GM23338 (cell line): ENCODE data around the gene AP1G1. TPM values are rescaled to one million over a fixed set of nuclear protein-coding genes. Genes with fewer than 3 reads are reported as not detected.

Experiments
- ATAC-seq: fragments of 200-7000 bp; cut with Tn5 transposase; 3 replicates; pipeline ENCODE4 v1.9.1; 2020
- DNase-seq: peaks from one replicate; pipeline ENCODE4 v3.0.0-alpha.2; 2015; ENCODE audit warnings: low spot score
- H2AFZ ChIP-seq: fragments of 200-600 bp; sonication (generic); 2 replicates; pipeline ENCODE4 v1.8.0; 2016; ENCODE audit warnings: antibody characterized with exemption, mild to moderate bottlenecking, moderate library complexity
- H3F3A ChIP-seq: fragments of 200-600 bp; sonication (generic); replicated peaks from 2 replicates; pipeline ENCODE4 v1.8.0; 2017; ENCODE audit warnings: antibody characterized with exemption, mixed run types, low read depth
- H3K27ac ChIP-seq: fragments of 200-600 bp; sonication (generic); 2 replicates; pipeline ENCODE4 v1.6.1; 2016; ENCODE audit warnings: low read depth
- H3K27me3 ChIP-seq: fragments of 200-600 bp; sonication (generic); 2 replicates; pipeline ENCODE4 v1.8.0; 2016; ENCODE audit warnings: mild to moderate bottlenecking, mixed run types, moderate library complexity; ENCODE audit not compliant: insufficient read depth
- H3K36me3 ChIP-seq: fragments of 200-600 bp; sonication (generic); 2 replicates; pipeline ENCODE4 v1.8.0; 2016; ENCODE audit warnings: mild to moderate bottlenecking; ENCODE audit not compliant: insufficient read depth
- H3K4me1 ChIP-seq: fragments of 200-600 bp; sonication (generic); 2 replicates; pipeline ENCODE4 v1.8.0; 2016; ENCODE audit warnings: mild to moderate bottlenecking, moderate library complexity; ENCODE audit not compliant: insufficient read depth
- H3K4me2 ChIP-seq: fragments of 200-600 bp; sonication (generic); 2 replicates; pipeline ENCODE4 v1.7.1; 2017; ENCODE audit warnings: mixed run types
- H3K4me3 ChIP-seq: fragments of 200-600 bp; sonication (generic); 2 replicates; pipeline ENCODE4 v1.6.1; 2016; ENCODE audit warnings: mixed run types
- H3K79me2 ChIP-seq: fragments of 200-600 bp; sonication (generic); replicated peaks from 2 replicates; pipeline ENCODE4 v1.8.0; 2017; ENCODE audit warnings: mild to moderate bottlenecking; ENCODE audit not compliant: insufficient read depth
- H3K9me2 ChIP-seq: fragments of 200-600 bp; sonication (generic); 2 replicates; pipeline ENCODE4 v1.8.0; 2017; ENCODE audit not compliant: insufficient read depth
- H4K20me1 ChIP-seq: fragments of 200-600 bp; sonication (generic); replicated peaks from 2 replicates; pipeline ENCODE4 v1.8.0; 2017; ENCODE audit warnings: mild to moderate bottlenecking; ENCODE audit not compliant: insufficient read depth
- H3K27ac Mint-ChIP-seq: 2 replicates; pipeline ENCODE4 v1.8.0; 2020; ENCODE audit warnings: inconsistent platforms, mild to moderate bottlenecking, moderate library complexity, mixed read lengths
- H3K27me3 Mint-ChIP-seq: 3 replicates; pipeline ENCODE4 v1.8.0; 2022; ENCODE audit warnings: low read depth, mild to moderate bottlenecking, moderate library complexity, mixed read lengths, inconsistent platforms; ENCODE audit not compliant: insufficient read depth, poor library complexity
- H3K36me3 Mint-ChIP-seq: 3 replicates; pipeline ENCODE4 v1.8.0; 2021; ENCODE audit warnings: low read depth, mild to moderate bottlenecking, inconsistent platforms, moderate library complexity, mixed read lengths
- H3K4me1 Mint-ChIP-seq: 3 replicates; pipeline ENCODE4 v1.8.0; 2020; ENCODE audit warnings: mild to moderate bottlenecking, inconsistent platforms, mixed read lengths
- H3K4me3 Mint-ChIP-seq: 3 replicates; pipeline ENCODE4 v1.8.0; 2021; ENCODE audit warnings: moderate library complexity, mild to moderate bottlenecking, inconsistent platforms, mixed read lengths
- H3K9me3 Mint-ChIP-seq: 3 replicates; pipeline ENCODE4 v1.8.0; 2020; ENCODE audit warnings: moderate library complexity, mild to moderate bottlenecking, inconsistent platforms, mixed read lengths
- CREB1 ChIP-seq: fragments of 250-450 bp; sonication (Bioruptor Pico); IDR thresholded peaks from 2 replicates; pipeline ENCODE4 v1.5.0; 2020; ENCODE audit warnings: low read depth, mild to moderate bottlenecking, moderate library complexity
- CTCF ChIP-seq, 2 experiments: fragments of 200-600 bp in 1 of 2; sonication (generic) in 1 of 2; conservative IDR thresholded peaks; 2 replicates each; pipeline versions ENCODE4 v1.5.1 to v1.6.1; 2016 to 2017; ENCODE audit warnings: antibody characterized with exemption in 2 of 2, low read depth in 2 of 2, mild to moderate bottlenecking in 2 of 2, moderate library complexity in 1 of 2
- EZH2phosphoT487 ChIP-seq: fragments of 200-600 bp; sonication (generic); IDR thresholded peaks from one replicate; pipeline ENCODE4 v1.8.1; 2018; ENCODE audit warnings: antibody characterized with exemption; ENCODE audit not compliant: unreplicated experiment
- JUNB ChIP-seq: IDR thresholded peaks from one replicate; pipeline ENCODE4 v1.6.1; 2016; ENCODE audit warnings: antibody characterized with exemption; ENCODE audit not compliant: unreplicated experiment
- NANOG ChIP-seq: IDR thresholded peaks from 2 replicates; pipeline ENCODE4 v1.6.1; 2016; ENCODE audit warnings: antibody characterized with exemption, borderline replicate concordance
- STAT1 ChIP-seq: IDR thresholded peaks from one replicate; pipeline ENCODE4 v1.6.1; 2016; ENCODE audit warnings: antibody characterized with exemption; ENCODE audit not compliant: unreplicated experiment
- ZNF331 ChIP-seq: fragments of 250-450 bp; sonication (Bioruptor Pico); IDR thresholded peaks from 2 replicates; pipeline ENCODE4 v1.5.0; 2020; ENCODE audit warnings: low read depth, mild to moderate bottlenecking, moderate library complexity
- polyA plus RNA-seq: library from polyadenylated mRNA; unstranded; fragments of >200 nt; fragmentation: Nextera tagmentation; extraction: Ambion mirVana; gene quantifications from 2 replicates; pipeline ENCODE4 v1.2.1, GENCODE V29; 2016
- total RNA-seq: library from RNA; depleted of rRNA; stranded (reverse); fragments of >200 nt; shearing (Covaris generic); gene quantifications from 2 replicates; pipeline ENCODE4 v1.2.3, GENCODE V29; 2014
- TF ChIP-seq, protein P1 (sequence below): fragments of 250-450 bp; sonication (Bioruptor Pico); IDR thresholded peaks from 2 replicates; pipeline ENCODE4 v1.5.0; 2020; ENCODE audit warnings: mild to moderate bottlenecking, moderate library complexity
- TF ChIP-seq, protein P2 (sequence below): IDR thresholded peaks from one replicate; pipeline ENCODE4 v1.6.1; 2018; ENCODE audit warnings: antibody characterized with exemption; ENCODE audit not compliant: unreplicated experiment

Gene AP1G1
- total and polyA plus RNA-seq, 2 experiments from 2014 or later = 16.3 to 73.3 TPM

DNA sequence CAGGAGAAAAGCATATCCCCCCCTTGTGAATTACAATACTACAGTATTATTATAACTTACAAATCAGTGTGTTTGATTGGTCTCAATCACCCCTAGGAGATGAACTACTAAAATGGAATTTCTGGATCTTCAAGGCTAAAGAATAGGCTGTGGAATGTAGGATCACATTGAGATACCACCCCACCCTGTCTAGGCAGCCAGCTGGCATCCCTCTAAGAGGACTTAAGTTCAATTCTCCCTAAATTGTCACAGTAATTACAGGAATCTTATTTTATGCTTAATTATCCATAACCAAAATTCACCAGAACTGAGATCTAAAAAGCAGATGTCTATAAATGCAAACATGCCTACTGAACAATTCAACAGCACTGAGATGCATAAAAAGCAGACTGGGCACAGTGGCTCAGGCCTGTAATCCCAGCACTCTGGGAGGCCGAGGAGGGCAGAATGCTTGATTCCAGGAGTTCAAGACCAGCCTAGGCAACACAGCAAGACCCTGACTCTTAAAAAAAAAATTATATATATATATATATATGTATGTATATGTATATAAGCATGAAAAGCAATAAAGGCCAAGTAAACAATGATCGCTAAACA is 12.0 kb downstream of the AP1G1 start (continued):
- TF ChIP-seq, protein P1, sequence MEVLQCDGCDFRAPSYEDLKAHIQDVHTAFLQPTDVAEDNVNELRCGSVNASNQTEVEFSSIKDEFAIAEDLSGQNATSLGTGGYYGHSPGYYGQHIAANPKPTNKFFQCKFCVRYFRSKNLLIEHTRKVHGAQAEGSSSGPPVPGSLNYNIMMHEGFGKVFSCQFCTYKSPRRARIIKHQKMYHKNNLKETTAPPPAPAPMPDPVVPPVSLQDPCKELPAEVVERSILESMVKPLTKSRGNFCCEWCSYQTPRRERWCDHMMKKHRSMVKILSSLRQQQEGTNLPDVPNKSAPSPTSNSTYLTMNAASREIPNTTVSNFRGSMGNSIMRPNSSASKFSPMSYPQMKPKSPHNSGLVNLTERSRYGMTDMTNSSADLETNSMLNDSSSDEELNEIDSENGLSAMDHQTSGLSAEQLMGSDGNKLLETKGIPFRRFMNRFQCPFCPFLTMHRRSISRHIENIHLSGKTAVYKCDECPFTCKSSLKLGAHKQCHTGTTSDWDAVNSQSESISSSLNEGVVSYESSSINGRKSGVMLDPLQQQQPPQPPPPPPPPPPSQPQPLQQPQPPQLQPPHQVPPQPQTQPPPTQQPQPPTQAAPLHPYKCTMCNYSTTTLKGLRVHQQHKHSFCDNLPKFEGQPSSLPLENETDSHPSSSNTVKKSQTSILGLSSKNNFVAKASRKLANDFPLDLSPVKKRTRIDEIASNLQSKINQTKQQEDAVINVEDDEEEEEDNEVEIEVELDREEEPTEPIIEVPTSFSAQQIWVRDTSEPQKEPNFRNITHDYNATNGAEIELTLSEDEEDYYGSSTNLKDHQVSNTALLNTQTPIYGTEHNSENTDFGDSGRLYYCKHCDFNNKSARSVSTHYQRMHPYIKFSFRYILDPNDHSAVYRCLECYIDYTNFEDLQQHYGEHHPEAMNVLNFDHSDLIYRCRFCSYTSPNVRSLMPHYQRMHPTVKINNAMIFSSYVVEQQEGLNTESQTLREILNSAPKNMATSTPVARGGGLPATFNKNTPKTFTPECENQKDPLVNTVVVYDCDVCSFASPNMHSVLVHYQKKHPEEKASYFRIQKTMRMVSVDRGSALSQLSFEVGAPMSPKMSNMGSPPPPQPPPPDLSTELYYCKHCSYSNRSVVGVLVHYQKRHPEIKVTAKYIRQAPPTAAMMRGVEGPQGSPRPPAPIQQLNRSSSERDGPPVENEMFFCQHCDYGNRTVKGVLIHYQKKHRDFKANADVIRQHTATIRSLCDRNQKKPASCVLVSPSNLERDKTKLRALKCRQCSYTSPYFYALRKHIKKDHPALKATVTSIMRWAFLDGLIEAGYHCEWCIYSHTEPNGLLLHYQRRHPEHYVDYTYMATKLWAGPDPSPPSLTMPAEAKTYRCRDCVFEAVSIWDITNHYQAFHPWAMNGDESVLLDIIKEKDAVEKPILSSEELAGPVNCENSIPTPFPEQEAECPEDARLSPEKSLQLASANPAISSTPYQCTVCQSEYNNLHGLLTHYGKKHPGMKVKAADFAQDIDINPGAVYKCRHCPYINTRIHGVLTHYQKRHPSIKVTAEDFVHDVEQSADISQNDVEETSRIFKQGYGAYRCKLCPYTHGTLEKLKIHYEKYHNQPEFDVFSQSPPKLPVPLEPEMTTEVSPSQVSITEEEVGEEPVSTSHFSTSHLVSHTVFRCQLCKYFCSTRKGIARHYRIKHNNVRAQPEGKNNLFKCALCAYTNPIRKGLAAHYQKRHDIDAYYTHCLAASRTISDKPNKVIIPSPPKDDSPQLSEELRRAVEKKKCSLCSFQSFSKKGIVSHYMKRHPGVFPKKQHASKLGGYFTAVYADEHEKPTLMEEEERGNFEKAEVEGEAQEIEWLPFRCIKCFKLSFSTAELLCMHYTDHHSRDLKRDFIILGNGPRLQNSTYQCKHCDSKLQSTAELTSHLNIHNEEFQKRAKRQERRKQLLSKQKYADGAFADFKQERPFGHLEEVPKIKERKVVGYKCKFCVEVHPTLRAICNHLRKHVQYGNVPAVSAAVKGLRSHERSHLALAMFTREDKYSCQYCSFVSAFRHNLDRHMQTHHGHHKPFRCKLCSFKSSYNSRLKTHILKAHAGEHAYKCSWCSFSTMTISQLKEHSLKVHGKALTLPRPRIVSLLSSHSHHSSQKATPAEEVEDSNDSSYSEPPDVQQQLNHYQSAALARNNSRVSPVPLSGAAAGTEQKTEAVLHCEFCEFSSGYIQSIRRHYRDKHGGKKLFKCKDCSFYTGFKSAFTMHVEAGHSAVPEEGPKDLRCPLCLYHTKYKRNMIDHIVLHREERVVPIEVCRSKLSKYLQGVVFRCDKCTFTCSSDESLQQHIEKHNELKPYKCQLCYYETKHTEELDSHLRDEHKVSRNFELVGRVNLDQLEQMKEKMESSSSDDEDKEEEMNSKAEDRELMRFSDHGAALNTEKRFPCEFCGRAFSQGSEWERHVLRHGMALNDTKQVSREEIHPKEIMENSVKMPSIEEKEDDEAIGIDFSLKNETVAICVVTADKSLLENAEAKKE = no peak
- TF ChIP-seq ZNF331 (CRISPR knock-in tag) = no peak
- no peak for TF ChIP-seq CREB1 (CRISPR knock-in tag)
- TF ChIP-seq NANOG = no peak

- Histone ChIP-seq H3K4me2 (no peak overlapping the region), H3K79me2 (peaks cover 99% of the 10 kb centered on the region), H3K4me3 (no peak overlapping the region), H3K27ac (no peak overlapping the region), H2AFZ (no peak overlapping the region), H3K4me1 (no peaks in the 10 kb centered on the region), H3F3A (no peaks in the 10 kb centered on the region), H3K36me3 (no peaks in the 10 kb centered on the region), H3K27me3 (no peaks in the 10 kb centered on the region), H3K9me2 (no peaks in the 10 kb centered on the region), H4K20me1 (peaks cover 5% of the 10 kb centered on the region)
- H3K27ac Mint-ChIP-seq = no peak overlapping the region
- H3K36me3 Mint-ChIP-seq = peaks cover 11% of the 10 kb centered on the region
- H3K27me3 Mint-ChIP-seq = no peaks in the 10 kb centered on the region
- no peaks in the 10 kb centered on the region for H3K4me1 Mint-ChIP-seq
- no peak for ATAC-seq
- H3K9me3 Mint-ChIP-seq = no peaks in the 10 kb centered on the region
- no peak for DNase-seq
- H3K4me3 Mint-ChIP-seq = no peak overlapping the region
- TF ChIP-seq EZH2phosphoT487 = no peak
- no peak for TF ChIP-seq JUNB
- no peak for TF ChIP-seq NANOG
- TF ChIP-seq CREB1 (CRISPR knock-in tag) = no peak
- no peak for TF ChIP-seq CTCF (conservative IDR thresholded peaks at IDR 0.05; ENCODE audit: low read depth in 2 of 2)
- no peak for TF ChIP-seq STAT1
- TF ChIP-seq, protein P2, sequence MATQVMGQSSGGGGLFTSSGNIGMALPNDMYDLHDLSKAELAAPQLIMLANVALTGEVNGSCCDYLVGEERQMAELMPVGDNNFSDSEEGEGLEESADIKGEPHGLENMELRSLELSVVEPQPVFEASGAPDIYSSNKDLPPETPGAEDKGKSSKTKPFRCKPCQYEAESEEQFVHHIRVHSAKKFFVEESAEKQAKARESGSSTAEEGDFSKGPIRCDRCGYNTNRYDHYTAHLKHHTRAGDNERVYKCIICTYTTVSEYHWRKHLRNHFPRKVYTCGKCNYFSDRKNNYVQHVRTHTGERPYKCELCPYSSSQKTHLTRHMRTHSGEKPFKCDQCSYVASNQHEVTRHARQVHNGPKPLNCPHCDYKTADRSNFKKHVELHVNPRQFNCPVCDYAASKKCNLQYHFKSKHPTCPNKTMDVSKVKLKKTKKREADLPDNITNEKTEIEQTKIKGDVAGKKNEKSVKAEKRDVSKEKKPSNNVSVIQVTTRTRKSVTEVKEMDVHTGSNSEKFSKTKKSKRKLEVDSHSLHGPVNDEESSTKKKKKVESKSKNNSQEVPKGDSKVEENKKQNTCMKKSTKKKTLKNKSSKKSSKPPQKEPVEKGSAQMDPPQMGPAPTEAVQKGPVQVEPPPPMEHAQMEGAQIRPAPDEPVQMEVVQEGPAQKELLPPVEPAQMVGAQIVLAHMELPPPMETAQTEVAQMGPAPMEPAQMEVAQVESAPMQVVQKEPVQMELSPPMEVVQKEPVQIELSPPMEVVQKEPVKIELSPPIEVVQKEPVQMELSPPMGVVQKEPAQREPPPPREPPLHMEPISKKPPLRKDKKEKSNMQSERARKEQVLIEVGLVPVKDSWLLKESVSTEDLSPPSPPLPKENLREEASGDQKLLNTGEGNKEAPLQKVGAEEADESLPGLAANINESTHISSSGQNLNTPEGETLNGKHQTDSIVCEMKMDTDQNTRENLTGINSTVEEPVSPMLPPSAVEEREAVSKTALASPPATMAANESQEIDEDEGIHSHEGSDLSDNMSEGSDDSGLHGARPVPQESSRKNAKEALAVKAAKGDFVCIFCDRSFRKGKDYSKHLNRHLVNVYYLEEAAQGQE = no peak
- TF ChIP-seq ZNF331 (CRISPR knock-in tag) = no peak
Measured at GRCh38 chr16:71794943-71795342, 13.7 kb downstream of the AP1G1 start.
